ENCODE data around the gene CEMIP.

CEMIP gene

GRCh38 chr15:80822676-80823075, 43.5 kb downstream of the CEMIP start:
- no peak for DNase-seq (ENCODE audit: low read depth in 2 of 2, low spot score in 1 of 2)

GRCh38 chr15:80823120-80823519, 44.0 kb downstream of the CEMIP start:
- no peak for DNase-seq (ENCODE audit: low read depth in 2 of 2, low spot score in 1 of 2)

- DNase-seq (ENCODE audit: low read depth in 2 of 2, low spot score in 1 of 2): no peak
Observed at GRCh38 chr15:80823995-80824394, 44.8 kb downstream of the CEMIP start.

GRCh38 chr15:80825361-80826030, 46.3 kb downstream of the CEMIP start:
- no peak for DNase-seq (ENCODE audit: low read depth in 2 of 2, low spot score in 1 of 2)

- no peak for DNase-seq (ENCODE audit: low read depth in 2 of 2, low spot score in 1 of 2)
Observed at GRCh38 chr15:80828796-80829195, 49.6 kb downstream of the CEMIP start.

GRCh38 chr15:80830677-80831076, 51.5 kb downstream of the CEMIP start:
- DNase-seq (ENCODE audit: low read depth in 2 of 2, low spot score in 1 of 2): no peak

GRCh38 chr15:80831192-80831591, 52.0 kb downstream of the CEMIP start:
- DNase-seq (ENCODE audit: low read depth in 2 of 2, low spot score in 1 of 2): no peak

- DNase-seq (ENCODE audit: low read depth in 2 of 2, low spot score in 1 of 2): no peak
Observed at GRCh38 chr15:80831606-80832224, 52.5 kb downstream of the CEMIP start.

GRCh38 chr15:80832686-80833085, 53.5 kb downstream of the CEMIP start:
- no peak for DNase-seq (ENCODE audit: low read depth in 2 of 2, low spot score in 1 of 2)

- no peak for DNase-seq (ENCODE audit: low read depth in 2 of 2, low spot score in 1 of 2)
Observed at GRCh38 chr15:80834402-80834801, 55.2 kb downstream of the CEMIP start.

- DNase-seq (ENCODE audit: low read depth in 2 of 2, low spot score in 1 of 2): no peak
Observed at GRCh38 chr15:80834906-80835305, 55.7 kb downstream of the CEMIP start.

- no peak for DNase-seq (ENCODE audit: low read depth in 2 of 2, low spot score in 1 of 2)
Observed at GRCh38 chr15:80835336-80835735, 56.2 kb downstream of the CEMIP start.

- DNase-seq (ENCODE audit: low read depth in 2 of 2, low spot score in 1 of 2): no peak
Observed at GRCh38 chr15:80836223-80836622, 57.1 kb downstream of the CEMIP start.

GRCh38 chr15:80837006-80837405, 57.8 kb downstream of the CEMIP start:
- no peak for DNase-seq (ENCODE audit: low read depth in 2 of 2, low spot score in 1 of 2)

- no peak for DNase-seq (ENCODE audit: low read depth in 2 of 2, low spot score in 1 of 2)
Observed at GRCh38 chr15:80838012-80838411, 58.8 kb downstream of the CEMIP start.

GRCh38 chr15:80838666-80839065, 59.5 kb downstream of the CEMIP start:
- no peak for DNase-seq (ENCODE audit: low read depth in 2 of 2, low spot score in 1 of 2)

- DNase-seq (ENCODE audit: low read depth in 2 of 2, low spot score in 1 of 2): no peak
Observed at GRCh38 chr15:80839764-80840130, 60.6 kb downstream of the CEMIP start.

GRCh38 chr15:80840182-80841130, 61.3 kb downstream of the CEMIP start:
- DNase-seq (ENCODE audit: low read depth in 2 of 2, low spot score in 1 of 2): no peak

- no peak for DNase-seq (ENCODE audit: low read depth in 2 of 2, low spot score in 1 of 2)
Observed at GRCh38 chr15:80841541-80841940, 62.4 kb downstream of the CEMIP start.

GRCh38 chr15:80844011-80844732, 65.0 kb downstream of the CEMIP start:
- no peak for DNase-seq (ENCODE audit: low read depth in 2 of 2, low spot score in 1 of 2)

Data from stimulated activated CD8-positive, alpha-beta memory T cell treated with anti-CD3 and anti-CD28 coated beads, Interleukin-4, amount 100 ng/mL, for 1 hour (primary cell).